Activated T-cell treated with anti-CD3 and anti-CD28 coated beads, Interleukin-2, amount 50 U/mL, for 24 hours (primary cell): ENCODE measurements around the gene CDC42EP2.

ENCODE experiments used
- DNase-seq: peaks from one replicate; pipeline ENCODE4 v3.0.0-alpha.2; 2020
- H3K27ac Mint-ChIP-seq: 2 replicates; pipeline ENCODE4 v1.8.0; 2020; ENCODE audit warnings: mild to moderate bottlenecking, mixed read lengths
- H3K27me3 Mint-ChIP-seq: 2 replicates; pipeline ENCODE4 v1.8.0; 2020; ENCODE audit warnings: mixed read lengths
- H3K36me3 Mint-ChIP-seq: 2 replicates; pipeline ENCODE4 v1.8.0; 2020; ENCODE audit warnings: low read depth, mixed read lengths
- H3K4me1 Mint-ChIP-seq: 2 replicates; pipeline ENCODE4 v1.8.0; 2020; ENCODE audit warnings: low read depth, mixed read lengths
- H3K4me3 Mint-ChIP-seq: 2 replicates; pipeline ENCODE4 v1.8.0; 2020; ENCODE audit warnings: mild to moderate bottlenecking, moderate library complexity, mixed read lengths
- H3K9me3 Mint-ChIP-seq: 2 replicates; pipeline ENCODE4 v1.8.0; 2020; ENCODE audit warnings: mixed read lengths

The CDC42EP2 gene, protein sequence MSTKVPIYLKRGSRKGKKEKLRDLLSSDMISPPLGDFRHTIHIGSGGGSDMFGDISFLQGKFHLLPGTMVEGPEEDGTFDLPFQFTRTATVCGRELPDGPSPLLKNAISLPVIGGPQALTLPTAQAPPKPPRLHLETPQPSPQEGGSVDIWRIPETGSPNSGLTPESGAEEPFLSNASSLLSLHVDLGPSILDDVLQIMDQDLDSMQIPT

GRCh38 chr11:65314501-65315203 is at the start of gene CDC42EP2:
Gene CDC42EP2 (plus strand): TSS chr11:65314866. CDS start chr11:65320899, 6,033 bp downstream.
- H3K27me3 Mint-ChIP-seq = peaks cover 19% of the 10 kb centered on the region
- peaks cover 12% of the 10 kb centered on the region for H3K4me1 Mint-ChIP-seq
- peak; percentile 88 for DNase-seq
- no peak within 1 kb of the TSS for H3K27ac Mint-ChIP-seq
- H3K4me3 Mint-ChIP-seq = peak within 1 kb of the TSS; percentile 81
- no peaks in the 10 kb centered on the region for H3K9me3 Mint-ChIP-seq
- H3K36me3 Mint-ChIP-seq = no peaks in the 10 kb centered on the region

DNA sequence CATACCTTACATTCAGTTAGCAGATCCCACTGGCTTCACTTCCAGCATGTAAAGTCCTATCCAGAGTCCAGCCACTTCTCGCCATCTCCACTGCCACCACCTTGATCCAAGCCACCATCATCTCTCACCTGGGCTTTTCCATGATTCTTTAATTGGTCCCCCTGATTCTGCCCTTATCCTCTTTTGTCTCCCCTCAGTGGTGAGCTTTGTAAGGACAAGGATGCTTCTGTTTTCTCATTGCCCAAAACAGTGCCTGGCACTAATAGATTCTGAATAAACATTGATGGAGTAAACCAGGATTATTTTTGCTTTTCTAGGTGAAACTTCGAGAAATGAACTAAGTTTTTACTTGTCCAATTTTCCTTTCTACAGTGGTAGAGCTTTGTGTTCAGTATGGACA is 48.5 kb upstream of the CDC42EP2 start:
- Mint-ChIP-seq H3K4me1 (peaks cover 33% of the 10 kb centered on the region), H3K36me3 (peaks cover 90% of the 10 kb centered on the region), H3K27ac (peak overlapping the region; percentile 44), H3K4me3 (no peak overlapping the region), H3K27me3 (no peaks in the 10 kb centered on the region), H3K9me3 (no peaks in the 10 kb centered on the region)
- DNase-seq = no peak

- H3K9me3 Mint-ChIP-seq = no peaks in the 10 kb centered on the region
- no peak overlapping the region for H3K27ac Mint-ChIP-seq
- H3K4me3 Mint-ChIP-seq = no peak overlapping the region
- no peaks in the 10 kb centered on the region for H3K27me3 Mint-ChIP-seq
- H3K36me3 Mint-ChIP-seq = peaks cover 88% of the 10 kb centered on the region
- DNase-seq = no peak
- H3K4me1 Mint-ChIP-seq = peaks cover 19% of the 10 kb centered on the region
These were observed 39.7 kb upstream of the CDC42EP2 start for GRCh38 chr11:65274735-65275682.

DNA sequence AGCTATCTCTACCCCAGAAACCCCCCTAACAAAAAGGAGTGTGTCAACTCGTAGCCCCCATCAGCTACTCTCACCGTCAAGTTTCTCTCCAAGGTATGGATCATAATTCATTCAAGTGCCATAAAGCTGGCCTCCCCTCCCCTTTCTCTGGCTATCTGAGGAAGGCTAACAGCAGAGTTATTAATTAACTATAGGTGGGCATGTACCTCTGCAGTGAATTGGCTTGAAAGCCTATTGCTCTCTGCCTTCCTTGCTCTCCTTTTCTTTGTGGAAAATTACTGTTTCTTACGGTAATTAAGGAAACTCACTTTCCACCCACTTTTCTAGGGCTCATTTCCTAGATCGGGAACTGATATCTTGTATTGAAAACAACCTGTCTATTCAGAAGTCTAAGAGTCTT is 38.8 kb upstream of the CDC42EP2 start:
- no peak for DNase-seq
- H3K36me3 Mint-ChIP-seq = peaks cover 88% of the 10 kb centered on the region
- H3K27ac Mint-ChIP-seq = no peak overlapping the region
- H3K4me1 Mint-ChIP-seq = peaks cover 24% of the 10 kb centered on the region
- H3K27me3 Mint-ChIP-seq = no peaks in the 10 kb centered on the region
- no peak overlapping the region for H3K4me3 Mint-ChIP-seq
- no peaks in the 10 kb centered on the region for H3K9me3 Mint-ChIP-seq

DNA sequence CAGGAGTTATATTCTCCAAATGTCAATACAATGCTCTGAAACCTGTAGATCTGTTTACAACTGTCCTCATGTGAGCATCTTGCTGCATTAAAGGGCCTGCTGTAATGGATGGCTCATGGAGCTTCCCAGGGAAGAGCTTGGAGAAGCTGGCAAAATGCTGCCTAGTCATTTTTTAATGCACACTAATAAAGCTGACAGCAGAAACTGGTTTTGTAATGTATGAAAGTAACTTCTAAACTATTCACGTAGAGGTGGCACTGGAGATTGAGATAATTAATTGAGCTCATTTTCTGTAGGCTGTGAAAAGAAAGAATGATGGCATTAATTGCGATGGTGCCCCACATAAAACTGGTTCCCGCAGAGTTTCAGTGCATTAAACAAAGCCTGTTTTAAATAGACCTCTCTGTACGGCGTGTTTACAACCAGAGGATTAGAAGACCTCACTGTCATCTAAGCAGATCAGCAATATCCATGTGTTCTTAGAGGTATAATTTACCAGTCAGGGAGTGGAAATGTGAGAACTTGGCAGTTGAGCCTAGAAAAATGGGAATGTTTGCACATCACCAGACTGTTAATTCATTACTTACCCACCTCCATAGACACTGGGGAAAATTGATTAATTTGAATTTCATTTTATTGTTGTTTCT is 36.9 kb upstream of the CDC42EP2 start:
- Mint-ChIP-seq H3K27me3 (no peaks in the 10 kb centered on the region), H3K27ac (no peak overlapping the region), H3K9me3 (no peaks in the 10 kb centered on the region), H3K4me1 (peaks cover 24% of the 10 kb centered on the region), H3K36me3 (peaks cover 90% of the 10 kb centered on the region), H3K4me3 (no peak overlapping the region)
- no peak for DNase-seq

DNA sequence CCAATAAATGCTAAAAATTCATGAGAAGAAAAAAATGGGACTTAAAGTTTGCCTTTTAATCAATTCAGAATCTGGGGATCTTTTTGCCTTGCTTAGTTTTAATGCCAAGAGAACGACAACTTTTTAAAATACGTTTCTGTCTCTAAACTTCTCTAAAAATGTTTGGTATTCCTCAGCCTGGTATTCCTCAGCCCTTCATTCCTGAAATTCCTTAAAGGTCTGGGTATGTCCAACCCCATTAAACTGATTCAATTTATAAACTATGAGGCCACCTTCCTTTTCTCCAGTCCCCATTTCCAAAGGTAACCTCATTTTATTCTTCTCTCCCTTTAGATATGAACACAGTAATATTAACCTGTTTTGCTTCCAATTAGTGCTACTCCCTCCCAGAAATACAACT is 36.3 kb upstream of the CDC42EP2 start:
- no peak for DNase-seq
- Mint-ChIP-seq H3K9me3 (no peaks in the 10 kb centered on the region), H3K4me1 (peaks cover 24% of the 10 kb centered on the region), H3K4me3 (no peak overlapping the region), H3K36me3 (peaks cover 91% of the 10 kb centered on the region), H3K27ac (peak overlapping the region; percentile 85), H3K27me3 (no peaks in the 10 kb centered on the region)

DNA sequence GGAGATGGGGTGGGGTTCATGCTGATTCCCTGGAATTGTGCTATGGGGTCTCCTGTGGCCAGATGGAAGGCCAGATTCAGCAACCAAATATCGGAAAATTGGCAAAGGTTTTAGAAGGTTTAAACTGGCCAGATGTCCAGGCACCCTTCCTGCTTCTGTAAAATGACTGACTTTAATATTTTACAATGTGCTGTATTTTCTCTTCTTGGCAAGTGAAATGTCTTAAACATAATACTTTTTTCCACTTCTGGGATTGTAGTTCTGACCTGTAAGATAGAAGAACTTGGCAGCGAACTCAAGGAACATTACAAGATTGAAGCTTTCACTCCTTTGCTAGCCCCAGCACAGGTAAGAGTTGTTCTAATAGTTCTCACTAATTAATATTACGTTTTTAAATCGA is 35.4 kb upstream of the CDC42EP2 start:
- DNase-seq = no peak
- H3K36me3 Mint-ChIP-seq = peaks cover 93% of the 10 kb centered on the region
- H3K27me3 Mint-ChIP-seq = no peaks in the 10 kb centered on the region
- H3K27ac Mint-ChIP-seq = peak overlapping the region; percentile 85
- no peak overlapping the region for H3K4me3 Mint-ChIP-seq
- peaks cover 24% of the 10 kb centered on the region for H3K4me1 Mint-ChIP-seq
- H3K9me3 Mint-ChIP-seq = no peaks in the 10 kb centered on the region

DNA sequence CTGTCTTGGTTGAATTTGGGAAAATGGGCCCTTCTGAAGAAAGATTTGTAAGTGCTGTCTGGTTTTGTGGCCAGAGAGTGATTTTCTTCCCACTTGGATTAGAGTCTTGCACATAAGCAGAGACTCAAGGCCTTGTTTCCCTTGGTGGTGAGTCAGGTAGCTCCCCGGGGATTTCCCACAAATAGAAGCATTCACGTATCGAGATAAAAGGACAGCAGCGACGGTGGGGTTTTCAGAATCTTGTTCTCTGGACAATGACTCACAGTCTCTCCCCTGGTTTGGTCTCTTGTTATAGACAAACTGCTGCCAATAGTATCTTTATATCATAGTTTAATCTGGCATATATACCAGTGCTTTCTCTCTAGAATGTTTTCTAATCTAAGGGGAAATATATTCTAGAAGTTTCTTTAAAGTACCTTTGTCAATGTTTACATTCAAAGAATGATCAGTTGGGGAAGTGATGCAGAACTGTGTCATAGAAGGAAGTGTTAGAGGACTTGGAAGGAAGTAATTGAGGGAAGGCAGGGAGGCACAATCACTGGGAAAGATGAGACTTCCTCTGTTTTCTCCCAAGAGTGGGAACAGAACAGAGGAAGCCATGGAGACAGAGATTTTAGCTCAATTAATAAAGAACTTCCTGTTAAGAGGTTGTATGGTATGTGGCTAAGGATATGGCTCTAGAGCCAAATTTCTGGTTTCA is 34.8 kb upstream of the CDC42EP2 start:
- Mint-ChIP-seq H3K4me1 (peaks cover 24% of the 10 kb centered on the region), H3K9me3 (no peaks in the 10 kb centered on the region), H3K4me3 (no peak overlapping the region), H3K36me3 (peaks cover 96% of the 10 kb centered on the region), H3K27ac (peak overlapping the region; percentile 85), H3K27me3 (no peaks in the 10 kb centered on the region)
- no peak for DNase-seq

DNA sequence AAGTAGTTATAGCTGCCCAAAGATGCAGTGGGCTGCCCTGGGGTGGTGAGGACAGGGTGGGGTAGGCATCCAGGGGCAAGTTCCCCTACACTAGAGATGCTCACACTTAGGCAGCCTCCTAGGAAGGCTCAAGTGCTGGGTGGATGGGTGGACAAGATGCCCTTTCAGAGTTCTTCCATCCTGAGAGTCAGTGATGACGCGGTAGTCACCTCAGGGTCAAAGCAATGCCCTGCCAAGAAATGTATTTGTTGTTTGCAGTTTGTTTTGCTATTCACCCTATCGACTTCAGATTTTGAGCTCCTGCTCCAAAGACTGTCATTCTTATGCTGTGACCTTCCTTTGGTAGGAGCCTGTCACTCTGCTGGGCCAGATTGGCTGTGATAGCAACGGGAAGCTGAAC is 34.0 kb upstream of the CDC42EP2 start:
- H3K4me3 Mint-ChIP-seq = no peak overlapping the region
- peaks cover 24% of the 10 kb centered on the region for H3K4me1 Mint-ChIP-seq
- no peaks in the 10 kb centered on the region for H3K9me3 Mint-ChIP-seq
- peaks cover 96% of the 10 kb centered on the region for H3K36me3 Mint-ChIP-seq
- peak overlapping the region; percentile 85 for H3K27ac Mint-ChIP-seq
- DNase-seq = no peak
- no peaks in the 10 kb centered on the region for H3K27me3 Mint-ChIP-seq

- Mint-ChIP-seq H3K27ac (no peak overlapping the region), H3K9me3 (no peaks in the 10 kb centered on the region), H3K4me1 (peaks cover 3% of the 10 kb centered on the region), H3K36me3 (peaks cover 95% of the 10 kb centered on the region), H3K27me3 (no peaks in the 10 kb centered on the region), H3K4me3 (no peak overlapping the region)
- no peak for DNase-seq
These were observed 28.0 kb upstream of the CDC42EP2 start for GRCh38 chr11:65286686-65287085.

DNA sequence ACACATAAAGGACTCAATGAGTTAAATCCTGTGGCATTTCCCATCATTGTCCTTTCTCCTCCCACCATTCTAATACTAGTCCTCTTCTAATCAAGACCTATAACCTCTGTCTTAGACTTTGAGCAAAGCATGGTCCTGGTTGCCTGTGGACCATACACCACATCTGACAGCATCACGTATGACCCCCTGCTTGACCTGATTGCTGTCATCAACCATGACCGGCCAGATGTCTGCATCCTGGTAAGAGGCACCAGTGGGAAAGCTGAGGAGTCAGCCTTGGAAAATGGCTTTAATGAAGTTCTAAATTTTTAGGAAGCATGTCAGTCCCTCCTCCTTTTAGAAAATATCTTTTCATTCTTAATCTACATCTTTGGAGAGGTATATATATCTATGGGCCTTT is 27.1 kb upstream of the CDC42EP2 start:
- peaks cover 95% of the 10 kb centered on the region for H3K36me3 Mint-ChIP-seq
- H3K4me1 Mint-ChIP-seq = peaks cover 3% of the 10 kb centered on the region
- no peak overlapping the region for H3K27ac Mint-ChIP-seq
- no peak overlapping the region for H3K4me3 Mint-ChIP-seq
- DNase-seq = no peak
- no peaks in the 10 kb centered on the region for H3K27me3 Mint-ChIP-seq
- H3K9me3 Mint-ChIP-seq = no peaks in the 10 kb centered on the region

GRCh38 chr11:65288706-65289536 is 25.7 kb upstream of the CDC42EP2 start:
- peaks cover 3% of the 10 kb centered on the region for H3K4me1 Mint-ChIP-seq
- H3K4me3 Mint-ChIP-seq = no peak overlapping the region
- H3K27me3 Mint-ChIP-seq = no peaks in the 10 kb centered on the region
- H3K27ac Mint-ChIP-seq = peak overlapping the region; percentile 1
- H3K36me3 Mint-ChIP-seq = peaks cover 97% of the 10 kb centered on the region
- DNase-seq = no peak
- H3K9me3 Mint-ChIP-seq = no peaks in the 10 kb centered on the region

- DNase-seq = no peak
- Mint-ChIP-seq H3K27ac (peak overlapping the region; percentile 51), H3K36me3 (peaks cover 99% of the 10 kb centered on the region), H3K9me3 (no peaks in the 10 kb centered on the region), H3K27me3 (no peaks in the 10 kb centered on the region), H3K4me1 (peaks cover 3% of the 10 kb centered on the region), H3K4me3 (no peak overlapping the region)
These were observed 24.1 kb upstream of the CDC42EP2 start for GRCh38 chr11:65290448-65291165.
